Endothelial cell of umbilical vein (primary cell): ENCODE data around the gene CDHR1.

Experiments
- MYC ChIP-seq: IDR thresholded peaks from one replicate; pipeline ENCODE4 v1.6.1; 2011; ENCODE audit warnings: mild to moderate bottlenecking, low read depth, low read length
- POLR2A ChIP-seq: IDR thresholded peaks from 2 replicates; pipeline ENCODE4 v1.6.1; 2012; ENCODE audit warnings: low read depth, mild to moderate bottlenecking, control low read depth, low read length
- POLR2AphosphoS5 ChIP-seq: IDR thresholded peaks from 2 replicates; pipeline ENCODE4 v1.6.1; 2012; ENCODE audit warnings: low read depth, mild to moderate bottlenecking, control low read depth, low read length, moderate library complexity; ENCODE audit not compliant: insufficient read depth
- TF ChIP-seq, protein P1 (sequence below), 2 donors: IDR thresholded peaks; 1 replicate in 1 of 2; 2 replicates in 1 of 2; pipeline ENCODE4 v1.5.1; 2011; ENCODE audit warnings: low read length in 2 of 2, mild to moderate bottlenecking in 2 of 2, moderate library complexity in 2 of 2, control low read depth in 1 of 2, inconsistent platforms in 1 of 2, low read depth in 1 of 2; ENCODE audit not compliant: insufficient read depth in 1 of 2; ENCODE audit errors: extremely low read depth in 1 of 2

- TF ChIP-seq, protein P1, sequence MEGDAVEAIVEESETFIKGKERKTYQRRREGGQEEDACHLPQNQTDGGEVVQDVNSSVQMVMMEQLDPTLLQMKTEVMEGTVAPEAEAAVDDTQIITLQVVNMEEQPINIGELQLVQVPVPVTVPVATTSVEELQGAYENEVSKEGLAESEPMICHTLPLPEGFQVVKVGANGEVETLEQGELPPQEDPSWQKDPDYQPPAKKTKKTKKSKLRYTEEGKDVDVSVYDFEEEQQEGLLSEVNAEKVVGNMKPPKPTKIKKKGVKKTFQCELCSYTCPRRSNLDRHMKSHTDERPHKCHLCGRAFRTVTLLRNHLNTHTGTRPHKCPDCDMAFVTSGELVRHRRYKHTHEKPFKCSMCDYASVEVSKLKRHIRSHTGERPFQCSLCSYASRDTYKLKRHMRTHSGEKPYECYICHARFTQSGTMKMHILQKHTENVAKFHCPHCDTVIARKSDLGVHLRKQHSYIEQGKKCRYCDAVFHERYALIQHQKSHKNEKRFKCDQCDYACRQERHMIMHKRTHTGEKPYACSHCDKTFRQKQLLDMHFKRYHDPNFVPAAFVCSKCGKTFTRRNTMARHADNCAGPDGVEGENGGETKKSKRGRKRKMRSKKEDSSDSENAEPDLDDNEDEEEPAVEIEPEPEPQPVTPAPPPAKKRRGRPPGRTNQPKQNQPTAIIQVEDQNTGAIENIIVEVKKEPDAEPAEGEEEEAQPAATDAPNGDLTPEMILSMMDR (IDR thresholded peaks at IDR 0.05; ENCODE audit: extremely low read depth in 1 of 2, insufficient read depth in 1 of 2, low read depth in 1 of 2, low read length in 2 of 2) = no peak
- no peak for TF ChIP-seq POLR2A
- TF ChIP-seq MYC = no peak
- no peak for TF ChIP-seq POLR2AphosphoS5
Measured at GRCh38 chr10:84156768-84157167, 37.6 kb upstream of the CDHR1 start.
